ENCODE measurements around the gene LRIT2.

LRIT2 gene

GRCh38 chr10:84256510-84257342 is 31.4 kb upstream of the LRIT2 start:
- H3K4me3 ChIP-seq (ENCODE audit: low read depth, low read length): no peak overlapping the region

GRCh38 chr10:84254552-84255478 is 29.5 kb upstream of the LRIT2 start:
- DNase-seq (ENCODE audit: low read depth): no peak
- TF ChIP-seq CTCF (IDR thresholded peaks at IDR 0.05; ENCODE audit: control insufficient read depth, extremely low read depth, insufficient read depth): no peak
- H3K4me3 ChIP-seq (ENCODE audit: low read depth, low read length): no peak overlapping the region

More at GRCh38 chr10:84256510-84257342, 31.4 kb upstream of the LRIT2 start:
- DNase-seq (ENCODE audit: low read depth): no peak
- TF ChIP-seq CTCF (IDR thresholded peaks at IDR 0.05; ENCODE audit: control insufficient read depth, extremely low read depth, insufficient read depth): peak; percentile 35

GRCh38 chr10:84248794-84249193 is 23.4 kb upstream of the LRIT2 start:
- no peak overlapping the region for H3K4me3 ChIP-seq (ENCODE audit: low read depth, low read length)
- no peak for DNase-seq (ENCODE audit: low read depth)
- no peak for TF ChIP-seq CTCF (IDR thresholded peaks at IDR 0.05; ENCODE audit: control insufficient read depth, extremely low read depth, insufficient read depth)

- no peak for DNase-seq (ENCODE audit: low read depth)
- no peak overlapping the region for H3K4me3 ChIP-seq (ENCODE audit: low read depth, low read length)
- no peak for TF ChIP-seq CTCF (IDR thresholded peaks at IDR 0.05; ENCODE audit: control insufficient read depth, extremely low read depth, insufficient read depth)
These were observed 22.2 kb upstream of the LRIT2 start for GRCh38 chr10:84247496-84247895.

GRCh38 chr10:84244651-84245270 is 19.4 kb upstream of the LRIT2 start, which contains the start of gene RGR:
RGR (plus strand) TSS chr10:84245053; CDS start chr10:84245091, 38 bp downstream.
- no peak for DNase-seq (ENCODE audit: low read depth)
- TF ChIP-seq CTCF (IDR thresholded peaks at IDR 0.05; ENCODE audit: control insufficient read depth, extremely low read depth, insufficient read depth): no peak
- H3K4me3 ChIP-seq (ENCODE audit: low read depth, low read length): no peak within 1 kb of the TSS

- H3K4me3 ChIP-seq (ENCODE audit: low read depth, low read length): no peak overlapping the region
- no peak for TF ChIP-seq CTCF (IDR thresholded peaks at IDR 0.05; ENCODE audit: control insufficient read depth, extremely low read depth, insufficient read depth)
- DNase-seq (ENCODE audit: low read depth): no peak
These were observed 18.4 kb upstream of the LRIT2 start for GRCh38 chr10:84243759-84244158.
